K562 (cell line): ENCODE measurements around the gene CCDC97. TPM values are rescaled to one million over a fixed set of nuclear protein-coding genes. Genes with fewer than 3 reads are reported as not detected.
A peak's percentile ranks its signal among the peaks of the same experiment; 100 is the strongest.

ENCODE experiments used
- ATAC-seq: fragments of 200-7000 bp; cut with Tn5 transposase; 3 replicates; pipeline ENCODE4 v1.9.1; 2020; ENCODE audit warnings: moderate library complexity
- BruUV-seq: library from RNA; stranded (reverse); fragments of 400-500 nt; replicated peaks from 2 replicates; lab custom pipeline; 2021; lab: Mats Ljungman, UMichigan
- CTCF ChIA-PET: fragments of 300-600 bp; formaldehyde crosslinking; extraction: SDS; loops from one replicate; lab custom pipeline; 2021; ENCODE audit warnings: low intra/inter-chr PET ratio; lab: Yijun Ruan, JAX
- POLR2A ChIA-PET: fragments of 300-600, 350-650 bp; sonication (Branson Sonifier 250); formaldehyde crosslinking; extraction: SDS; loops from one replicate; lab custom pipeline; 2021; ENCODE audit warnings: antibody characterized with exemption, inconsistent platforms; lab: Yijun Ruan, JAX
- DNase-seq, 4 experiments: peaks; one replicate each; pipeline versions ENCODE4 v3.0.0 to v3.0.0-alpha.2; 2011 to 2018; ENCODE audit warnings: low spot score in 3 of 4, mixed read lengths in 3 of 4; ENCODE audit errors: extremely low read depth in 1 of 4
- FAIRE-seq: peaks from 2 replicates; lab custom pipeline; 2011; peaks lifted over from hg19 to GRCh38; lab: Jason Lieb, UNC
- H2AFZ ChIP-seq: 2 replicates; pipeline ENCODE4 v1.6.0; 2011; ENCODE audit warnings: low read depth, low read length, control low read depth, inconsistent platforms
- H3K27ac ChIP-seq: fragments of 200-600 bp; 3 replicates; pipeline ENCODE4 v1.8.0; 2011; ENCODE audit warnings: low read depth, mild to moderate bottlenecking, control low read depth, inconsistent platforms, low read length, moderate library complexity, mixed read lengths; ENCODE audit errors: extremely low read depth
- H3K27me3 ChIP-seq, 2 experiments: fragments of 300-600 bp in 1 of 2; 2 replicates in 1 of 2; 3 replicates in 1 of 2; pipeline versions ENCODE4 v1.6.0 to v1.8.0; 2011; ENCODE audit warnings: inconsistent platforms in 2 of 2, low read length in 2 of 2, mild to moderate bottlenecking in 1 of 2, mixed read lengths in 1 of 2, moderate library complexity in 1 of 2; ENCODE audit not compliant: control insufficient read depth in 2 of 2, insufficient read depth in 2 of 2
- H3K36me3 ChIP-seq: fragments of 300-600 bp; 3 replicates; pipeline ENCODE4 v1.8.0; 2011; ENCODE audit warnings: mild to moderate bottlenecking, low read length, inconsistent platforms; ENCODE audit not compliant: control insufficient read depth, insufficient read depth
- H3K4me1 ChIP-seq, 2 experiments: fragments of 200-600 bp in 1 of 2; replicated peaks in 1 of 2; 2 replicates in 1 of 2; 3 replicates in 1 of 2; pipeline versions ENCODE4 v1.5.1 to v1.8.0; 2011; ENCODE audit warnings: inconsistent platforms in 2 of 2, low read length in 2 of 2, mild to moderate bottlenecking in 1 of 2, mixed read lengths in 1 of 2, moderate library complexity in 1 of 2; ENCODE audit not compliant: control insufficient read depth in 2 of 2, insufficient read depth in 2 of 2
- H3K4me2 ChIP-seq: 2 replicates; pipeline ENCODE4 v1.6.1; 2011; ENCODE audit warnings: low read length, control low read depth, inconsistent platforms, mixed read lengths; ENCODE audit not compliant: insufficient read depth
- H3K4me3 ChIP-seq: fragments of 200-600 bp; sonication (generic), shearing (Covaris generic); 2 replicates; pipeline ENCODE4 v1.5.1; 2016; ENCODE audit warnings: control low read depth, inconsistent platforms
- H3K79me2 ChIP-seq: fragments of 200-600 bp; 3 replicates; pipeline ENCODE4 v1.8.0; 2011; ENCODE audit warnings: low read length, inconsistent platforms; ENCODE audit not compliant: control insufficient read depth, insufficient read depth
- H3K9ac ChIP-seq, 2 experiments: 2 replicates each; pipeline versions ENCODE4 v1.6.0 to v1.6.1; 2011; ENCODE audit warnings: low read depth in 2 of 2, low read length in 2 of 2, control low read depth in 1 of 2, inconsistent platforms in 1 of 2, mild to moderate bottlenecking in 1 of 2, mixed read lengths in 1 of 2; ENCODE audit not compliant: insufficient read depth in 1 of 2
- H3K9me1 ChIP-seq: one replicate; pipeline ENCODE4 v1.6.0; 2011; ENCODE audit warnings: inconsistent platforms, mild to moderate bottlenecking, low read length, moderate library complexity; ENCODE audit not compliant: control insufficient read depth, insufficient read depth
- H3K9me3 ChIP-seq: replicated peaks from 2 replicates; pipeline ENCODE4 v1.5.1; 2011; ENCODE audit warnings: low read depth, low read length, inconsistent platforms; ENCODE audit not compliant: control insufficient read depth, insufficient read depth
- H4K20me1 ChIP-seq: replicated peaks from 2 replicates; pipeline ENCODE4 v1.6.1; 2011; ENCODE audit warnings: low read length, inconsistent platforms, mixed read lengths; ENCODE audit not compliant: control insufficient read depth, insufficient read depth
- PHF8 ChIP-seq: fragments of 200-600 bp; sonication (generic); IDR thresholded peaks from 2 replicates; pipeline ENCODE4 v1.6.1; 2012; ENCODE audit warnings: mixed run types, mild to moderate bottlenecking, inconsistent platforms, low read length, moderate library complexity, borderline replicate concordance
- POLR2A ChIP-seq: fragments of 450-650 bp; conservative IDR thresholded peaks from 2 replicates; pipeline ENCODE4 v1.6.1; 2016
- POLR2AphosphoS5 ChIP-seq: IDR thresholded peaks from 2 replicates; pipeline ENCODE4 v1.6.1; 2011; ENCODE audit warnings: mild to moderate bottlenecking, low read depth, low read length, moderate library complexity; ENCODE audit not compliant: control insufficient read depth, insufficient read depth
- POLR2G ChIP-seq: fragments of 200-400 bp; formaldehyde crosslinking; IDR thresholded peaks from 2 replicates; pipeline ENCODE4 v1.6.1; 2017; ENCODE audit warnings: low read depth, mild to moderate bottlenecking, antibody characterized with exemption, low read length, moderate library complexity
- RBFOX2 ChIP-seq: fragments of 200-400 bp; formaldehyde crosslinking; IDR thresholded peaks from 2 replicates; pipeline ENCODE4 v1.6.1; 2017; ENCODE audit warnings: low read depth, mild to moderate bottlenecking, low read length, moderate library complexity
- ZNF217 ChIP-seq: sonication (generic); formaldehyde crosslinking; IDR thresholded peaks from 2 replicates; pipeline ENCODE4 v1.8.0; 2022; ENCODE audit warnings: mild to moderate bottlenecking, missing genetic modification reagents
- ZNF668 ChIP-seq: fragments of 250-450 bp; sonication (Bioruptor Pico); IDR thresholded peaks from 2 replicates; pipeline ENCODE4 v1.8.0; 2022; ENCODE audit warnings: mild to moderate bottlenecking, inconsistent platforms
- WGBS: fragments of 100-300 bp; shearing (Covaris generic); methylation state at CpG from one replicate; pipeline ENCODE4 v1.1.6; 2016; ENCODE audit warnings: low coverage, mixed read lengths; ENCODE audit not compliant: insufficient coverage; ENCODE audit errors: missing lambda C conversion rate; 5-methylcytosine and 5-hydroxymethylcytosine counted together
- in situ Hi-C: fragments of 300-500 bp; cut with MboI; formaldehyde crosslinking; loops from 4 replicates; pipeline ENCODE4 v1.15.0; 2018; ENCODE audit warnings: inconsistent platforms, mixed read lengths
- intact Hi-C: fragments of 100-400 bp; cut with micrococcal nuclease; formaldehyde crosslinking; loops from 2 replicates; pipeline ENCODE4 v1.14.2; 2022
- polyA plus RNA-seq, 8 experiments: library from polyadenylated mRNA; depleted of rRNA in 4 of 8; stranded (reverse) in 5 of 8; unstranded in 3 of 8; fragments of >200 nt; fragmentation: Nextera tagmentation in 2 of 8; fragmentation: Illumina TruSeq in 1 of 8; extraction: Ambion mirVana in 2 of 8; extraction: Trizol in 1 of 8; gene quantifications; 2 replicates each; pipeline versions ENCODE4 v1.2.1 to v1.2.3, GENCODE V29; 2011 to 2014; ENCODE audit warnings: inconsistent platforms in 1 of 8, missing spikeins in 1 of 8
- total RNA-seq, 7 experiments: library from RNA; depleted of rRNA in 6 of 7; stranded (reverse); fragments of >200 nt in 6 of 7; fragmentation: Illumina TruSeq in 2 of 7; extraction: Trizol in 2 of 7; gene quantifications; 2 replicates each; pipeline versions ENCODE4 v1.2.1 to v1.2.3, GENCODE V29; 2011 to 2021; ENCODE audit warnings: low replicate concordance in 1 of 7

The CCDC97 gene
- total and polyA plus RNA-seq, 9 of the 15 experiments (the other 6 are each of a cell fraction or from before 2014, with no cell fraction given): 0.60 to 16.5 (median 7.0) TPM

GRCh38 chr19:41320568-41320967 is 10.6 kb downstream of the CCDC97 start:
- POLR2A ChIA-PET: interaction anchor here (0.7 kb wide), 1 partner anchor 16 kb away, joined by 3 read pairs; no protein-coding TSS in a partner anchor
- Histone ChIP-seq H3K4me1 (peaks cover 42 to 52% of the 10 kb centered on the region in 2 experiments), H3K36me3 (peaks cover 80% of the 10 kb centered on the region), H2AFZ (no peak overlapping the region), H3K9me3 (no peaks in the 10 kb centered on the region; the same call in 1 of the 2 replicates), H4K20me1 (peaks cover 6% of the 10 kb centered on the region; the same call in 1 of the 2 replicates), H3K79me2 (peaks cover 26% of the 10 kb centered on the region; the same call in 2 of the 3 replicates), H3K9me1 (peaks cover 5% of the 10 kb centered on the region), H3K9ac (peak overlapping the region in 1 of 2 experiments; percentile 59; a peak in 1 of 4 replicates), H3K27me3 (no peaks in the 10 kb centered on the region), H3K27ac (no peak overlapping the region), H3K4me2 (no peak overlapping the region), H3K4me3 (no peak overlapping the region)
- DNase-seq: no peak
- FAIRE-seq: no peak
- no TSS peak for BruUV-seq
- peak; percentile 3; the same call in 1 of the 2 replicates for TF ChIP-seq POLR2A
- no peak for TF ChIP-seq POLR2AphosphoS5
- no peak for TF ChIP-seq PHF8
- in situ Hi-C loops (loop anchor here (25.0 kb wide), 1 partner anchor 242 kb away; no protein-coding TSS in a partner anchor), intact Hi-C loops (loop anchor here (5.0 to 10.0 kb wide), 2 partner anchors 117 to 244 kb away; partner anchors contain the start of gene DMAC2)
- 96% methylated on average over 4 of the region's 4 CpGs for WGBS
- CTCF ChIA-PET: no interaction called here
- no peak for ATAC-seq

- H3K27ac ChIP-seq: no peak overlapping the region
- no peak for ATAC-seq
- H3K36me3 ChIP-seq: peaks cover 81% of the 10 kb centered on the region
- no peak for DNase-seq
- peaks cover 7% of the 10 kb centered on the region for H3K9me1 ChIP-seq
- no peaks in the 10 kb centered on the region for H3K27me3 ChIP-seq
- no peak for TF ChIP-seq ZNF217 (CRISPR knock-in tag)
- TF ChIP-seq ZNF668: no peak
- TF ChIP-seq RBFOX2: peak; percentile 49
- TF ChIP-seq POLR2A: 0 out of 2 replicates have a peak, but pooled peaks have one; percentile 25
- peak; percentile 66; the same call in 1 of the 2 replicates for TF ChIP-seq POLR2G
- H3K79me2 ChIP-seq: peaks cover 31% of the 10 kb centered on the region
- H3K4me3 ChIP-seq: no peak overlapping the region
- POLR2A ChIA-PET: interaction anchor here (0.6 to 1.2 kb wide), 3 partner anchors 11 to 571 kb away, joined by 4 to 7 read pairs (median 4); partner anchors contain the start of gene CCDC97
- BruUV-seq: no TSS peak
- H2AFZ ChIP-seq: no peak overlapping the region
- H4K20me1 ChIP-seq: peaks cover 6% of the 10 kb centered on the region; the same call in 1 of the 2 replicates
- H3K4me1 ChIP-seq: peaks cover 49 to 58% of the 10 kb centered on the region in 2 experiments
- in situ Hi-C loops (loop anchor here (25.0 kb wide), 1 partner anchor 241 kb away; no protein-coding TSS in a partner anchor), intact Hi-C loops (loop anchor here (5.0 to 10.0 kb wide), 2 partner anchors 116 to 244 kb away; partner anchors contain the start of gene DMAC2)
- H3K4me2 ChIP-seq: no peak overlapping the region
- no peak for FAIRE-seq
- no peaks in the 10 kb centered on the region; the same call in 1 of the 2 replicates for H3K9me3 ChIP-seq
- CTCF ChIA-PET: no interaction called here
- 97% methylated on average over 7 of the region's 7 CpGs for WGBS
- peak overlapping the region in 1 of 2 experiments; percentile 68; a peak in 2 of 4 replicates for H3K9ac ChIP-seq
Measured at GRCh38 chr19:41321204-41321599, 11.2 kb downstream of the CCDC97 start.
